ENCODE results near the gene INF2. TPM values are rescaled to one million over a fixed set of nuclear protein-coding genes. Genes with fewer than 3 reads are reported as not detected.
"Not testable (repeated sequence)": the region's sequence is repeated elsewhere in the genome, so short reads cannot be mapped to it uniquely, and the experiment has no call there.

The INF2 gene
- total RNA-seq, 1 donor from 2014 or later, result 92.3 TPM

DNA sequence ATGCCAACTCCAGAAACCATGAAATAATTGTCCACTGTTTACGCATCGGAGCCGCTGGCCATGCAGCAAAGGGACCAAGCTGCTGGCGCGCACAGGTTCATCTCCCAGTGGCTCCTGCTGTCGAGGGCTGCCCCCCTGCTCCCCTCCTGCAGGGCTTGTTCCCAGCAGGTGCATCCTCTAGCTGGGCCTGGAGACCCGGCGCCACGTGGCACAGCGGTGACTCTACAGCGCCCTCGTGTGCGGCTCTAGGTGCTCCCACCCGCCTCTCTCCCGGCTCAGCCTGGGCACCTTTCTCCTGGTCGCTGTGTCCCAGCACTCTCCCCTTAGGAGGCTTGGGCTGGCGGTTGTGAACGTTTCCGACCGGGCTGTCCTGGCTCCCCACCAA, 37.5 kb upstream of the INF2 start:
- Mint-ChIP-seq H3K36me3 (ENCODE audit: low read depth) (no peaks in the 10 kb centered on the region), H3K4me3 (no peak overlapping the region), H3K9me3 (peaks cover 14% of the 10 kb centered on the region), H3K27ac (no peak overlapping the region), H3K4me1 (no peaks in the 10 kb centered on the region), H3K27me3 (peaks cover 18% of the 10 kb centered on the region)
- intact Hi-C loops (cut with micrococcal nuclease), result loop anchor here (5.0 kb wide), 1 partner anchor 35 kb away; the partner anchor contains the start of gene INF2
- DNase-seq, result no peak

DNA sequence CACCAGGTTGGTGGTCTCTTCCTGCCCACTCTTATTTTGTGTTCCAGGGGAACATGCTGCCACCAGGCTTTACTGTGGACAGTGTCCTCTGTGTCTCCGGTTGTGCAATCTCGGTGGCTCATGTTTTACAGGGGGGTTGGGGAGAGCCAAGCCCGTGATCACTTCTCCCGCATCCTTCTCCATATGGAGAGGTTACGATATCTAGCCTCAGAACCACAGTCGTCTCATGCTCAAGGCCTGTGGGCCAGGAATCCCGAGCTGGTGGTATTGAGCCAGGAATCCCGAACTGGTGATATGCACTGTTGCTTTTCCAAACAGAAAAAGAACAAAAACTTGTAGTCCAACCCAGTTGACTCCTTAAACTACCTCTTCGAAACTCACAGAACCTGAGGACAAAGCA, 37.0 kb upstream of the INF2 start:
- no peak for DNase-seq
- no peaks in the 10 kb centered on the region for H3K36me3 Mint-ChIP-seq (ENCODE audit: low read depth)
- no peak overlapping the region for H3K27ac Mint-ChIP-seq
- H3K4me1 Mint-ChIP-seq, result no peaks in the 10 kb centered on the region
- peaks cover 14% of the 10 kb centered on the region for H3K9me3 Mint-ChIP-seq
- H3K4me3 Mint-ChIP-seq, result no peak overlapping the region
- H3K27me3 Mint-ChIP-seq, result peaks cover 16% of the 10 kb centered on the region
- intact Hi-C loops (cut with micrococcal nuclease), result loop anchor here (5.0 kb wide), 1 partner anchor 35 kb away; the partner anchor contains the start of gene INF2

DNA sequence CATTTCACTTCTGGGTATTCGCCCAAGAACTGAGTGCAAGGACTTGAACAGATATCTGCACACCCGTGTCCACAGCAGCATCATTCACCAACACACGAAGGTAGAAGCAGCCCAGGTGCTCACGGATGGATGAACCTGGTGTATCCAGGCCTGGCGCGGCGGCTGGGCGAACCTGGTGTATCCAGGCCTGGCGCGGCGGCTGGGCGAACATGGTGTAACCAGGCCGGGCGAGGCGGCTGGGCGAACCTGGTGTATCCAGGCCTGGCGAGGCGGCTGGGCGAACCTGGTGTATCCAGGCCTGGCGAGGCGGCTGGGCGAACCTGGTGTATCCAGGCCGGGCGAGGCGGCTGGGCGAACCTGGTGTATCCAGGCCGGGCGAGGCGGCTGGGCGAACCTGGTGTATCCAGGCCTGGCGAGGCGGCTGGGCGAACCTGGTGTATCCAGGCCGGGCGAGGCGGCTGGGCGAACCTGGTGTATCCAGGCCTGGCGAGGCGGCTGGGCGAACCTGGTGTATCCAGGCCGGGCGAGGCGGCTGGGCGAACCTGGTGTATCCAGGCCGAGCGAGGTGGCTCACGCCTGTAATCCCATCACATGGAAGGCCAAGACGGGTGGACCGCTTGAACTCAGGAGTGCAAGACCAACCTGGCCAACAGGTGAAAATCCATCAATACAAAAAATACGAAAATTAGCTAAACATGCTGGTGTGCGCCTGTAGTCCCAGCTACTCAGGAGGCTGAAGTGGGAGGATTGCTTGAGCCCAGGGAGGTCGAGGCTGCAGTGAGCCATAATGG, 36.1 kb upstream of the INF2 start:
- H3K27me3 Mint-ChIP-seq, result peaks cover 16% of the 10 kb centered on the region
- H3K4me3 Mint-ChIP-seq; H3K4me1 Mint-ChIP-seq; H3K36me3 Mint-ChIP-seq (ENCODE audit: low read depth); H3K27ac Mint-ChIP-seq; DNase-seq: not testable (repeated sequence)
- intact Hi-C loops (cut with micrococcal nuclease), result loop anchor here (5.0 kb wide), 1 partner anchor 34 kb away; the partner anchor contains the start of gene INF2
- peaks cover 14% of the 10 kb centered on the region for H3K9me3 Mint-ChIP-seq

DNA sequence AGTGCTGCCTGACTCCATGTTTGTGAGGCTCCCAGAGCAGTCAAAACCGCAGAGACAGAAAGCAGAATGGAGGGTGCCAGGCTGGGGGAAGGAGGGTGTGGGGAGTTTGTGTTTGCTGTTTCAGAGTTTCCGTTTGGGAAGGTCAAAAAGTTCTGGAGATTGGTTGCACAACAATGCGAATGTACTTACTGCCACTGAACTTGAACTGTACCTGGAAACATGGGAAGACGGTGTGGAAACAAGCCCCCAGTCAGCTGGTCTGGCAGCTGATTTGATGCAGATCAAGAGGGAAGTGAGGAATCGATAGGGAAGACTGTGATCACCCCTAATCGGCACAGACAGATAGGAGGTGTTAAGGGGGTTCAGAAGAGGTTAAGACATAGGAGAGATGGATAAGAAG, 35.3 kb upstream of the INF2 start:
- no peak for DNase-seq
- no peak overlapping the region for H3K4me3 Mint-ChIP-seq
- H3K9me3 Mint-ChIP-seq, result peaks cover 14% of the 10 kb centered on the region
- H3K27ac Mint-ChIP-seq, result no peak overlapping the region
- peaks cover 14% of the 10 kb centered on the region for H3K27me3 Mint-ChIP-seq
- intact Hi-C loops (cut with micrococcal nuclease), result loop anchor here (5.0 kb wide), 1 partner anchor 33 kb away; the partner anchor contains the start of gene INF2
- no peaks in the 10 kb centered on the region for H3K36me3 Mint-ChIP-seq (ENCODE audit: low read depth)
- no peaks in the 10 kb centered on the region for H3K4me1 Mint-ChIP-seq

DNA sequence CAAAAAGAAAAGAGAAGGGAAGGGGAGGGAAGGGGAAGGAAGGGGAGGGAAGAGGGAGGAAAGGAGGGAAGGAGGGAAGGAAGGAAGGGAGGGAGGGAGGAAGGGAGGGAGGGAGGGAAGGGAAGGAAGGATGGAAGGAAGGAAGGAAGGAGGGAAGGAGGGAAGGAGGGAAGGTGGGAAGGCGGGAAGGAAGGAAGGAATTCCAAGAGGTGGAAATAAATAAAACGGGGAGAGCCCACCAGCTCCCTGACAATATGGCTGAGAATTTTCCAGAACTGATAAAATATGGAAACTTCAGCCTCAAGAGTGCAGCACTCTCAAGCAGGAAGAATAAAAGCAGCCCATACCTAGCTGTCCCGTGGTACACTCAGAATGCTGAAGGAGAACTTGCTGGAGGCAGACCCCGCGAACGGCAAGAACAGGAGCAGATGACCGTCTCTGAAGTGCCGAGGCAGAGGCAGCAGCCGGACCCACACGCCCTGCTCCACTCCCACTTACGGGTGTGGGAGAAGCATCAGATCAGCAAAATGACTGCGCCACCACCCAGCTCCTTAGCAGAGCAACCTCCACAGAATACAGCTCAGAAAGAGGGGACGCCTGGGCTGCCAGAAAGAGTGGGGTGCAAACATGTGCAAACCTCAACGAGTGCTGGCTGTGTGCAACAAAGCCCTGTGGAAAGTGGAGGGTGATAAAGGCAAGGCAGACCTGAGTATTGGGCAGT, 34.1 kb upstream of the INF2 start:
- H3K36me3 Mint-ChIP-seq (ENCODE audit: low read depth), result no peaks in the 10 kb centered on the region

DNA sequence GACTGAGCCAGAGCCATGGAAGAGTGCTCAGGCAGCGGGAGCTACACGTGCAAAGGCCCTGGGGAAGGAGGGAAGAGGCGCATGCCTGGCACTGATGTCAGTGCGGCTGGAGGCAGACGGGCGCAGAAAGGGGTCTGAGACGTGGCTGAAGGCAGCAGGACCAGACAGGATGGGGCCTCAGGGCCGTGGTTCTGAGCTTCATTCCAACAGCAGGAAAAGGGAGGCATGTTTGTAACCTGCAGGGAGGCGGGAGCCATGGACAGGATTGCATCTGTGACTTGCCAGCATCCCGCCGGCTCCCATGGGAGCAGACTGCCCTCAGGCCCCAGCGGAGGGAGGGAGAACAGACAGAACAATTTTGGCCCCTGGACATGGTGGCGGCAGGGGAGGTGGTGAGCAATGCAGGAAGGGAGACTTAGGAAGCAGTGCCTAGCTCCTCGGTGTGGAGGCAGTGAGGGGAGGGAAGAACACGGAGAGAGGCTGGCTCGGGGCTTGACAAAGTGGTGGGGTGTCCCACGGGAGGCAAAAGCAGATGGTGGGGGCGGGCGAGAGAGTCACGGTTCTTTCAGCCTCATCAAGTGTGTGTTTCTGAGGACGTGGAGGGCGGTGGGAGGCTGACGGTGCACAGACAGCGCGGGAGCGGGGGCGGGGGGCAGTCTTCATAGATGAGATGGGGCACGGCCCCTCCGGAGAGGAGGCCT, 33.3 kb upstream of the INF2 start:
- intact Hi-C loops (cut with micrococcal nuclease), result no loop called here
- Mint-ChIP-seq H3K27ac (no peak overlapping the region), H3K4me3 (no peak overlapping the region), H3K9me3 (peaks cover 14% of the 10 kb centered on the region), H3K36me3 (ENCODE audit: low read depth) (no peaks in the 10 kb centered on the region), H3K27me3 (peaks cover 10% of the 10 kb centered on the region), H3K4me1 (peaks cover 2% of the 10 kb centered on the region)
- DNase-seq, result no peak

More for the DNA sequence above, 34.1 kb upstream of the INF2 start:
- Mint-ChIP-seq H3K27me3 (peaks cover 8% of the 10 kb centered on the region), H3K27ac (no peak overlapping the region), H3K9me3 (peaks cover 14% of the 10 kb centered on the region), H3K4me3 (no peak overlapping the region), H3K4me1 (peaks cover under 1% of the 10 kb centered on the region)
- no peak for DNase-seq
- intact Hi-C loops (cut with micrococcal nuclease), result no loop called here

DNA sequence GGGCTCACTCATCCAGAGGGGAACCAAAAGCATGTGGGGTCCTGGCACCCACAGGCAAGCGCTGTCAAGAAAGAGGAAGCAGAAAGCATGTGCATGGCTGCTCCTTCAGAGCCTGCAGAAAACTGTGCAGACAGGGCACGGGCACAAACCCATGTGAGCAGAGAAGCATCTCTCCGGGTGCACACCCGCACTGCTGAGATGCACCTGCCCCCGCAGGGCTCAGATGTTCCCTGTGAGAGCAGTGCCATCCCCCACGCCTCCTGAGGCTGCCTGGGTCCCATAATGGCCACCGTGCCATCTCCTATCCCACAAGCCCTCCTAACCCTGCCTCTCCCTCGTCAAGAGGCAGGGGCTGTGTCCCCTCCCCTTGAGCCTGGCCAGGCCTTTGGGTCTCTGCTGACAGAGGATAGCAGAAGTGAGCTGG, 32.3 kb upstream of the INF2 start:
- Mint-ChIP-seq H3K27ac (no peak overlapping the region), H3K9me3 (peaks cover 14% of the 10 kb centered on the region), H3K27me3 (peaks cover 15% of the 10 kb centered on the region), H3K36me3 (ENCODE audit: low read depth) (no peaks in the 10 kb centered on the region), H3K4me1 (peaks cover 2% of the 10 kb centered on the region), H3K4me3 (no peak overlapping the region)
- intact Hi-C loops (cut with micrococcal nuclease), result no loop called here
- DNase-seq, result no peak

DNA sequence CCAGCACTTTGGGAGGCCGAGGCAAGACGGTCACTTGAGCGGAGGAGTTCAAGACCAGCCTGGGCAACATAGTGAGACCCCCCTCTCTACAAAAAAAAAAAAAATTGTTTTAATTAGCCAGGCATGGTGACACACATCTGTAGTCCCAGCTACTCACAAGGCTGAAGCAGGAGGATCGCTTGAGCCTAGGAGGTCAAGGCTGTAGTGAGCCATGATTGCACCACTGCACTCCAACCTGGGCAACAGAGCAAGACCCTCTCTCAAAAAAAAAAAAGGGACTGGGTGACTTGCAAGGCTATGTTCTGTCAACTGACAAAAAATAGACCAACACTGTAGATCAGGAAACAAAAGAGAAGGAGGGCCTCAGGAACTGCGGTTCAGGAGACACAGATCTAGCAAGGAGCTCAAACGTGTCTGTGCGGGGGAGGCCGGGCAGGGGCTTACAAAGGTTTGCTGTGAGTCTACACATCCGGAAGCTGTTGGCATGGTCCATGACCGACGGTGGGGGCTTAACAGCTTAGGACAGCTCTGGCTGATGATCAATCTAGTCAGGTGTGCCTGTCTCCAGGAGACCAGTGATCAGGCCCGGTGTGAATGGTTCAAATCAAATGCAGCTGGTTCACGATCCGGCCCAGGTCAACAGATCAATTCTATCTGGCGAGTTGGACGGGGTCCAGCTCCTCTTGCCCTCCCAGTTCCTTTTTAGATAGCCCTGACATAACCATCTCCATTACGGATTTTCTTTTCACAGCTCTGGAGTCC, 31.7 kb upstream of the INF2 start:
- no peak overlapping the region for H3K27ac Mint-ChIP-seq
- no peak overlapping the region for H3K4me3 Mint-ChIP-seq
- intact Hi-C loops (cut with micrococcal nuclease), result no loop called here
- peaks cover 8% of the 10 kb centered on the region for H3K9me3 Mint-ChIP-seq
- H3K27me3 Mint-ChIP-seq, result peaks cover 15% of the 10 kb centered on the region
- peaks cover 2% of the 10 kb centered on the region for H3K4me1 Mint-ChIP-seq
- H3K36me3 Mint-ChIP-seq (ENCODE audit: low read depth), result no peaks in the 10 kb centered on the region
- DNase-seq, result no peak

DNA sequence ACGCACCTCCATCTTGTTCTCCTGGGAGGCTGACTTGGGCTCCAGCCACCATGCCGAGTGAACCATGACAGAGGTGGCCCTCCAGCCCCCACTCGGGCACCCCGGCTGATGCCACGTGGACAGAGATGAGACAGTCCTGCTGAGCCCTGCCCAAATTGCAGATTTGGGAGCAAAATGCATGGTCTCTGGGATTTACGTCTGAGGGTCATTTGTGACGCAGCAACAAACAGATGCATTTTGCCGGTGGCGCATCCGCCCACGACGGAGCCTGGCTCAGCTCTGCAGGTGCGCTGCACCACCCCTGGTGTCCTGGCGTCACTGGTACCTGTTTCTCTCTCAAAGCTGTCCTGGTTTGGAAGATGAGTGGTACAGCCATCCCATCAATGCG, 31.1 kb upstream of the INF2 start:
- H3K9me3 Mint-ChIP-seq, result peaks cover 7% of the 10 kb centered on the region
- intact Hi-C loops (cut with micrococcal nuclease), result no loop called here
- H3K27me3 Mint-ChIP-seq, result peaks cover 15% of the 10 kb centered on the region

DNA sequence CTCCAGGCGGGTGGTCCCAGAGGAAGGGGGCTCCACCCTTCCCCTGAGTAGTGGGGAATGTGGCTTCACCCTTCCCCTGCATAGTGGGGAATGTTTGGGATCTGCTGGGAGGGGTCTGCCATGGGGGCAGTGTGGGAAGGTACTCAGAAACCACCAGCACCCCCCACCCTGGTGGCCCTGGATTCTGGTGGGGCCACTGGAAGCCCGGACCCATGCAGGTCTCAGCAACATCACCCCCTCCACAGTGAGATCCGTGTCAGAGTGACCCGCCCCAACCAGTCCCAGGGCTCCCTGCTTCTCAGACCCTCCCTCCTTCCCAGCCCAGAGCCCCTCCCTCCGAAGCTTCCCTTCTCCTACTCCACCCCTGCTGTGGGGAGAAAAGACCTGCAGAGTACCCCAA, 30.3 kb upstream of the INF2 start:
- DNase-seq, result no peak
- no peak overlapping the region for H3K27ac Mint-ChIP-seq
- H3K4me3 Mint-ChIP-seq, result no peak overlapping the region
- intact Hi-C loops (cut with micrococcal nuclease), result no loop called here
- peaks cover 3% of the 10 kb centered on the region for H3K9me3 Mint-ChIP-seq
- peaks cover 3% of the 10 kb centered on the region for H3K4me1 Mint-ChIP-seq
- H3K27me3 Mint-ChIP-seq, result peaks cover 17% of the 10 kb centered on the region
- H3K36me3 Mint-ChIP-seq (ENCODE audit: low read depth), result no peaks in the 10 kb centered on the region

More for the DNA sequence above, 31.1 kb upstream of the INF2 start:
- no peaks in the 10 kb centered on the region for H3K36me3 Mint-ChIP-seq (ENCODE audit: low read depth)
- H3K4me1 Mint-ChIP-seq, result peaks cover 2% of the 10 kb centered on the region
- no peak for DNase-seq
- no peak overlapping the region for H3K27ac Mint-ChIP-seq
- H3K4me3 Mint-ChIP-seq, result no peak overlapping the region

DNA sequence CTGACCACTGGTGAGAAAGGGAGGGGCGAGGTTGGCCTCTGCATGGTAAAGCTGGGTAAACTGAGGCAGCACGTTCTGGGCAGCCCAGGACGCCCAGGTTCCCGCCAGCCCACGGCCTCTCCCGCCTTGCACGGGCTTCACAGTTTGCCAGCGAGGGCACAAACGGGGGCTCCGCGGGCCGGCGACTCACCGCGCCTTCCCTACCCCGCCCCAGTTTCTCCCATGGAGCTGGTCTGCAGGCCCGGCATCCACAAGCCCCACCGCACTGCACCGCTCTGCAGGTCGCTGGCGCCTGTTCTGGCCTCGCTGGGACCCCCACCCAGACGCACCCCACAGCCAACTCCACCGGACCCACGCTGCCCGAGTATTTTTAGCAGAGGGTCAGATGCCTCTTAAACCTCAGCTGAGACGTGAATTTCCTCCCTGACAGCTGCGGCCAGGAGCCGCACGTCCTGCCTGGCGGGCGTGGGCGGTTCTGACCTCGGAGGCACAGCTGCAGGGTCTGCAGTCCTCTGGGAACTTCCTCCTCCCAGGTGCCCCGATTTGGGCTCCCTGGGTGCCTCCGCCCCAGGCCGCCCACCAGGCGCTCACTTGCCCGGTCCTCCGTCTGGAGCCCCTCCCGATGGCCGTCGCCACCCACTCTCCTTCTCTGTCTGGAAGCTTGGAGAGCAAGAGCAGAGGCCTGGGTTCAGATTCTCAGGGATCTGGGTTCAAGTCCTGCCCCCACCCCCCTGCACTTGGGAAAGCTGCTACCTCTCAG, 29.5 kb upstream of the INF2 start:
- DNase-seq, result no peak
- H3K4me1 Mint-ChIP-seq, result peaks cover 9% of the 10 kb centered on the region
- H3K27me3 Mint-ChIP-seq, result peaks cover 22% of the 10 kb centered on the region
- no peaks in the 10 kb centered on the region for H3K36me3 Mint-ChIP-seq (ENCODE audit: low read depth)
- H3K9me3 Mint-ChIP-seq, result no peaks in the 10 kb centered on the region
- H3K4me3 Mint-ChIP-seq, result no peak overlapping the region
- intact Hi-C loops (cut with micrococcal nuclease), result no loop called here
- no peak overlapping the region for H3K27ac Mint-ChIP-seq

DNA sequence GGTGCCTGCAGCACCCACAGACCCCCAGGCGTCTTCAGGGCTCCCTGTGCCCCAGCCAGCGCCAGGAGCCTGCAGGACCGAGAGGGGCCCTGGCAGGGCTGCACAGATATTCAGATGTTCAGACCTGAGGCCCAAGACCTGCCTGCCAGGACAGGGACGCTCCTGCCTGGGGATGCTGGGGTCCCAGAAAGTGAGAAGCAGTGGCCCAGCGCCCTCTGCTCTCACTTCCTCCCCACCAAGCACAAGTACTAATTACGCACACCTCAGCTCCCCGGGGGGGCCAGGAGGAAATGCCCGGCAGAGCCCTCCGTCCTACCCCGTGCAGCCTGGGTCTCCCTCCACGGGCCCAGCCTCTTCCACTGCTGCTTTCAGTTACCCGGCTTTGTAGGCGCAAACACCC, 28.8 kb upstream of the INF2 start:
- intact Hi-C loops (cut with micrococcal nuclease), result no loop called here
- Mint-ChIP-seq H3K27ac (no peak overlapping the region), H3K27me3 (peaks cover 26% of the 10 kb centered on the region), H3K36me3 (ENCODE audit: low read depth) (no peaks in the 10 kb centered on the region), H3K9me3 (no peaks in the 10 kb centered on the region), H3K4me3 (no peak overlapping the region), H3K4me1 (peaks cover 15% of the 10 kb centered on the region)
- DNase-seq, result no peak

DNA sequence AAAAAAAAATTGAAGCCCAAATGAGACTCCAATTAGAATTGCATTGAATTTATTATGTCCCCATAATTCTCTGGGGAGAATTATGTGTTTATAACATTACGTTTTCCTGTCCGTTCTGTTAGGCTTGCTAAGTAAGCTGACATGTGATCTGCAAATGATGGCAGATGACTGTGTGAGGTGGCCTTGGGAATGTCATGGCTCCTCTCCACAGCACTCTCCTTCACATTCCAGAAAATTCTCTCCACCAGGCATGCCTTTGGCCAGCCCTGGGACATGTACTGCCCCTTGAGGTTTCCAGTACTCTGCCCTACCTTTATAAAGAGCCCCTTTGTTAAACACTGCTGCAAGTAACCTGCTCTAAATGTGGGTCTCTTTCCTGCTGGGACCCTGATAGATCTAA, 28.3 kb upstream of the INF2 start:
- Mint-ChIP-seq H3K9me3 (no peaks in the 10 kb centered on the region), H3K4me3 (no peak overlapping the region), H3K27me3 (peaks cover 21% of the 10 kb centered on the region), H3K27ac (no peak overlapping the region), H3K4me1 (peaks cover 16% of the 10 kb centered on the region), H3K36me3 (ENCODE audit: low read depth) (no peaks in the 10 kb centered on the region)
- intact Hi-C loops (cut with micrococcal nuclease), result no loop called here
- DNase-seq, result no peak

Data from activated CD4-positive, alpha-beta T cell treated with anti-CD3 and anti-CD28 coated beads, Interleukin-2, amount 10 ng/mL, durations not matched to agents 24 days and 14 days (primary cell).